Endothelial cell of umbilical vein (primary cell): ENCODE results near the gene PPP1R8. TPM values are rescaled to one million over a fixed set of nuclear protein-coding genes. Genes with fewer than 3 reads are reported as not detected.
"Not testable (repeated sequence)": the region's sequence is repeated elsewhere in the genome, so short reads cannot be mapped to it uniquely, and the experiment has no call there.

Experiments
- BruUV-seq: library from RNA; stranded (reverse); fragments of 400-500 nt; replicated peaks from 2 replicates; lab custom pipeline; 2021; lab: Mats Ljungman, UMichigan
- CTCF ChIA-PET: fragments of 300-600, 350-600 bp; sonication (Branson Sonifier 250); formaldehyde crosslinking; loops from one replicate; lab custom pipeline; 2021; ENCODE audit warnings: antibody characterized with exemption, inconsistent platforms; lab: Charles Lee
- POLR2A ChIA-PET: fragments of 300-600, 350-600 bp; sonication (Branson Sonifier 250); formaldehyde crosslinking; loops from one replicate; lab custom pipeline; 2021; ENCODE audit warnings: antibody characterized with exemption, inconsistent platforms; lab: Charles Lee
- DNase-seq: peaks from one replicate; pipeline ENCODE4 v3.0.0-alpha.2; 2011; ENCODE audit warnings: low read depth, low spot score
- FAIRE-seq: peaks from 2 replicates; lab custom pipeline; 2011; peaks lifted over from hg19 to GRCh38; lab: Jason Lieb, UNC
- H2AFZ ChIP-seq: 2 replicates; pipeline ENCODE4 v1.6.0; 2012; ENCODE audit warnings: low read depth, low read length, control low read depth, inconsistent platforms
- H3K27ac ChIP-seq: 2 replicates; pipeline ENCODE4 v1.5.1; 2011; ENCODE audit warnings: low read depth, mild to moderate bottlenecking, control low read depth, low read length, moderate library complexity; ENCODE audit not compliant: insufficient read depth
- H3K27me3 ChIP-seq, 2 experiments: 2 replicates each; pipeline versions ENCODE4 v1.6.0 to v1.6.1; 2011; ENCODE audit warnings: low read length in 2 of 2, mixed read lengths in 1 of 2; ENCODE audit not compliant: control insufficient read depth in 2 of 2, insufficient read depth in 2 of 2
- H3K36me3 ChIP-seq, 2 experiments: 2 replicates in 1 of 2; 3 replicates in 1 of 2; pipeline ENCODE4 v1.5.1; 2011; ENCODE audit warnings: low read length in 2 of 2, mild to moderate bottlenecking in 1 of 2, moderate library complexity in 1 of 2; ENCODE audit not compliant: control insufficient read depth in 2 of 2, insufficient read depth in 2 of 2; ENCODE audit errors: extremely low read depth in 1 of 2
- H3K4me1 ChIP-seq: 3 replicates; pipeline ENCODE4 v1.5.1; 2011; ENCODE audit warnings: mild to moderate bottlenecking, low read length; ENCODE audit not compliant: control insufficient read depth, insufficient read depth; ENCODE audit errors: extremely low read depth
- H3K4me2 ChIP-seq: 2 replicates; pipeline ENCODE4 v1.6.1; 2011; ENCODE audit warnings: low read length, control low read depth, mixed read lengths; ENCODE audit not compliant: insufficient read depth
- H3K4me3 ChIP-seq, 3 experiments: fragments of 200-600 bp in 1 of 3; sonication (generic), shearing (Covaris generic) in 1 of 3; replicated peaks in 1 of 3; 2 replicates each; pipeline ENCODE4 v1.5.1; 2011 to 2016; ENCODE audit warnings: control low read depth in 3 of 3, low read length in 3 of 3, mild to moderate bottlenecking in 2 of 3, inconsistent platforms in 1 of 3, low read depth in 1 of 3, moderate library complexity in 1 of 3; ENCODE audit not compliant: insufficient read depth in 1 of 3
- H3K79me2 ChIP-seq: 2 replicates; pipeline ENCODE4 v1.6.0; 2012; ENCODE audit warnings: low read length, inconsistent platforms; ENCODE audit not compliant: control insufficient read depth, insufficient read depth
- H3K9ac ChIP-seq: replicated peaks from 2 replicates; pipeline ENCODE3; 2011; ENCODE audit warnings: low read length, control low read depth; ENCODE audit not compliant: insufficient read depth; ENCODE audit errors: extremely low read depth
- H3K9me1 ChIP-seq: replicated peaks from 3 replicates; pipeline ENCODE4 v1.6.0; 2011; ENCODE audit warnings: mild to moderate bottlenecking, low read length; ENCODE audit not compliant: control insufficient read depth, insufficient read depth; ENCODE audit errors: extremely low read depth
- H3K9me3 ChIP-seq: replicated peaks from 2 replicates; pipeline ENCODE4 v1.5.1; 2012; ENCODE audit warnings: low read length, inconsistent platforms; ENCODE audit not compliant: control insufficient read depth, insufficient read depth
- H4K20me1 ChIP-seq: replicated peaks from 2 replicates; pipeline ENCODE3; 2011; ENCODE audit warnings: mild to moderate bottlenecking, low read length; ENCODE audit not compliant: control insufficient read depth, insufficient read depth; ENCODE audit errors: extremely low read depth
- CTCF ChIP-seq, 2 donors: IDR thresholded peaks; 1 replicate in 1 of 2; 2 replicates in 1 of 2; pipeline ENCODE4 v1.5.1; 2011; ENCODE audit warnings: low read length in 2 of 2, mild to moderate bottlenecking in 2 of 2, moderate library complexity in 2 of 2, control low read depth in 1 of 2, inconsistent platforms in 1 of 2, low read depth in 1 of 2; ENCODE audit not compliant: insufficient read depth in 1 of 2; ENCODE audit errors: extremely low read depth in 1 of 2
- EZH2 ChIP-seq: IDR thresholded peaks from 2 replicates; pipeline ENCODE4 v1.6.1; 2012; ENCODE audit warnings: borderline replicate concordance, low read depth, mild to moderate bottlenecking, moderate library complexity, low read length, inconsistent platforms; ENCODE audit not compliant: severe bottlenecking
- FOS ChIP-seq: IDR thresholded peaks from 2 replicates; pipeline ENCODE4 v1.6.1; 2011; ENCODE audit warnings: mild to moderate bottlenecking, low read length, moderate library complexity, borderline replicate concordance; ENCODE audit not compliant: insufficient read depth
- GATA2 ChIP-seq: IDR thresholded peaks from 2 replicates; pipeline ENCODE4 v1.7.0; 2011; ENCODE audit warnings: low read depth, mild to moderate bottlenecking, moderate library complexity, mixed read lengths, low read length; ENCODE audit not compliant: insufficient read length, insufficient read depth
- JUN ChIP-seq: IDR thresholded peaks from 2 replicates; pipeline ENCODE4 v1.6.1; 2011; ENCODE audit warnings: borderline replicate concordance, low read depth; ENCODE audit not compliant: insufficient read length, insufficient read depth
- MYC ChIP-seq: IDR thresholded peaks from one replicate; pipeline ENCODE4 v1.6.1; 2011; ENCODE audit warnings: mild to moderate bottlenecking, low read depth, low read length
- POLR2A ChIP-seq: IDR thresholded peaks from 2 replicates; pipeline ENCODE4 v1.6.1; 2012; ENCODE audit warnings: low read depth, mild to moderate bottlenecking, control low read depth, low read length
- POLR2AphosphoS5 ChIP-seq: IDR thresholded peaks from 2 replicates; pipeline ENCODE4 v1.6.1; 2012; ENCODE audit warnings: low read depth, mild to moderate bottlenecking, control low read depth, low read length, moderate library complexity; ENCODE audit not compliant: insufficient read depth
- dilution Hi-C: fragments of 300-500 bp; cut with MboI; formaldehyde crosslinking; loops from one replicate; pipeline ENCODE4 v1.15.0; 2019; ENCODE audit warnings: low sequenced_read_pairs; ENCODE audit not compliant: extremely low pct_ligation_motif_present
- intact Hi-C: fragments of 100-400 bp; cut with micrococcal nuclease; formaldehyde crosslinking; loops from one replicate; pipeline ENCODE4 v1.10.0; 2022
- polyA plus RNA-seq, 4 experiments: library from polyadenylated mRNA; depleted of rRNA in 3 of 4; stranded (reverse) in 3 of 4; unstranded in 1 of 4; fragments of >200 nt; gene quantifications; 2 replicates each; pipeline versions ENCODE4 v1.2.1 to v1.2.3, GENCODE V29; 2011 to 2012; ENCODE audit warnings: missing spikeins in 1 of 4
- total RNA-seq: library from RNA; stranded (reverse); gene quantifications from 2 replicates; pipeline ENCODE4 v1.2.3, GENCODE V29; 2021

The PPP1R8 gene
- total and polyA plus RNA-seq, 2 donors (not counting 3 experiments of a cell fraction or from before 2014, with no cell fraction given) = 39.0 to 48.5 TPM

DNA sequence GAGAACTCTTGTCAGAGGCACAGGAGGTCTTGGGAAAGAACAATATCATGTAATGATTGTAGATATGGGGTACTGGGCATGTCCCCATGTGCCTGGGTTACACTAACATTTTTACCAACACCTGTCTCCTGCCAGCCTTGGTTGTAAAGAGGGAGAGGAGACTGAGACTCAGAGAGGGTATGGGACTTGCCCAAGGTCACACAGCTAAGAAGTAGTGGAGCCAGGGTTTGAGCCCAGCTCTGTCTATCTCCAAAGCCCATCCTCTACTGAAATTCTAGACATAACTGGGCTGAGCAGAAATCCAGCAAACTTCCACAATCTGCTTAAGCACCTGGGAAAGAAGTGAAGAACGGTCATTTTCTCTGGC is 39.1 kb downstream of the PPP1R8 start:
- H3K4me1 ChIP-seq = peaks cover 7% of the 10 kb centered on the region
- TF ChIP-seq EZH2 (no peak), POLR2AphosphoS5 (no peak), FOS (no peak), POLR2A (no peak), GATA2 (no peak), MYC (no peak), JUN (no peak), CTCF (IDR thresholded peaks at IDR 0.05; ENCODE audit: extremely low read depth in 1 of 2, insufficient read depth in 1 of 2, low read depth in 1 of 2, low read length in 2 of 2) (no peak)
- no peaks in the 10 kb centered on the region for H3K27me3 ChIP-seq
- POLR2A ChIA-PET = no interaction called here
- CTCF ChIA-PET = interaction anchor here (1.1 kb wide), 1 partner anchor 40 kb away, joined by 3 read pairs; no protein-coding TSS in a partner anchor
- no peaks in the 10 kb centered on the region for H3K36me3 ChIP-seq
- H3K27ac ChIP-seq = no peak overlapping the region
- H3K4me2 ChIP-seq = no peak overlapping the region
- intact Hi-C loops (loop anchor here (5.0 kb wide), 1 partner anchor 608 kb away; no protein-coding TSS in a partner anchor), dilution Hi-C loops (no loop called here)
- no TSS peak for BruUV-seq
- DNase-seq (no peak), FAIRE-seq (no peak)
- H4K20me1 ChIP-seq = no peaks in the 10 kb centered on the region
- no peak overlapping the region for H3K9ac ChIP-seq
- no peaks in the 10 kb centered on the region for H3K9me3 ChIP-seq
- H2AFZ ChIP-seq = no peak overlapping the region
- H3K4me3 ChIP-seq = no peak overlapping the region
- no peaks in the 10 kb centered on the region for H3K9me1 ChIP-seq
- no peaks in the 10 kb centered on the region for H3K79me2 ChIP-seq

DNA sequence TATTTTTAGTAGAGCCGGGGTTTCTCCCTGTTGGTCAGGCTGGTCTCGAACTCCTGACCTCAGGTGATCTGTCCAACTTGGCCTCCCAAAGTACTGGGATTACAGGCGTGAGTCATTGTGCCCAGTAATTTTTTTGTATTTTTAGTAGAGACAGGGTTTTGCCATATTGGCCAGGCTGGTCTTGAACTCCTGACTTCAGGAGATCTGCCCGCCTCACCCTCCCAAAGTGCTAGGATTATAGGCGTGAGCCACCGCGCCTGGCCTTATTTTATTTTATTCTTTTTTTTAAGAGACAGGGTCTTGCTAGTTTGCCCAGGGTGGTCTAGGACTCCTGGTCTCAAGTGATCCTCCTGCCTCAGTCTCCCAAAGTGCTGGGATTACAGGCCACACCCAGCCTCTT is 40.5 kb downstream of the PPP1R8 start:
- DNase-seq, BruUV-seq, H3K9me3 ChIP-seq, H3K4me3 ChIP-seq, H4K20me1 ChIP-seq, H2AFZ ChIP-seq, FAIRE-seq, H3K27ac ChIP-seq, H3K4me2 ChIP-seq, H3K9me1 ChIP-seq, dilution Hi-C loops, H3K27me3 ChIP-seq, H3K79me2 ChIP-seq, H3K9ac ChIP-seq, POLR2A ChIA-PET, H3K36me3 ChIP-seq, H3K4me1 ChIP-seq: not testable (repeated sequence)
- intact Hi-C loops = loop anchor here (5.0 kb wide), 1 partner anchor 606 kb away; no protein-coding TSS in a partner anchor
- CTCF ChIA-PET = interaction anchor here (0.6 kb wide), 1 partner anchor 180 kb away, joined by 3 read pairs; no protein-coding TSS in a partner anchor
